Retinal pigment epithelial cell (primary cell): Measurements from ENCODE around the gene DAPK1.

Source experiments
- DNase-seq: peaks from one replicate; pipeline ENCODE4 v3.0.0-alpha.2; 2010; ENCODE audit warnings: low read depth
- H3K4me3 ChIP-seq: 2 replicates; pipeline ENCODE4 v1.5.1; 2011; ENCODE audit warnings: mild to moderate bottlenecking, low read length, control low read depth, moderate library complexity
- CTCF ChIP-seq: conservative IDR thresholded peaks from 2 replicates; pipeline ENCODE4 v1.5.1; 2011; ENCODE audit warnings: low read depth, low read length, control low read depth, inconsistent platforms

DAPK1 gene

GRCh38 chr9:87564791-87565241 is 67.1 kb downstream of the DAPK1 start:
- TF ChIP-seq CTCF: no peak
- no peak overlapping the region for H3K4me3 ChIP-seq

GRCh38 chr9:87567001-87567400 is 69.3 kb downstream of the DAPK1 start:
- H3K4me3 ChIP-seq: no peak overlapping the region
- TF ChIP-seq CTCF: no peak
- no peak for DNase-seq

More at GRCh38 chr9:87564791-87565241, 67.1 kb downstream of the DAPK1 start:
- DNase-seq: no peak

- no peak for TF ChIP-seq CTCF
- no peak for DNase-seq
- no peak overlapping the region for H3K4me3 ChIP-seq
Measured at GRCh38 chr9:87567571-87567970, 69.9 kb downstream of the DAPK1 start.

- no peak for TF ChIP-seq CTCF
- DNase-seq: no peak
- H3K4me3 ChIP-seq: no peak overlapping the region
Measured at GRCh38 chr9:87567983-87568382, 70.3 kb downstream of the DAPK1 start.

GRCh38 chr9:87568401-87568800 is 70.7 kb downstream of the DAPK1 start:
- no peak overlapping the region for H3K4me3 ChIP-seq
- DNase-seq: no peak
- no peak for TF ChIP-seq CTCF

- H3K4me3 ChIP-seq: no peak overlapping the region
- TF ChIP-seq CTCF: no peak
- no peak for DNase-seq
Measured at GRCh38 chr9:87569008-87569509, 71.4 kb downstream of the DAPK1 start.

GRCh38 chr9:87569518-87569917 is 71.9 kb downstream of the DAPK1 start:
- no peak overlapping the region for H3K4me3 ChIP-seq
- TF ChIP-seq CTCF: no peak
- no peak for DNase-seq
